GM12873 (cell line): ENCODE data around the gene FAM118B.

Experiments
- CTCF ChIP-seq: IDR thresholded peaks from 2 replicates; pipeline ENCODE4 v1.5.1; 2012; ENCODE audit warnings: low read depth, mild to moderate bottlenecking, moderate library complexity, low read length, control low read depth; ENCODE audit not compliant: insufficient read depth; ENCODE audit errors: missing control alignments

Gene FAM118B

GRCh38 chr11:126265811-126266210, 54.2 kb downstream of the FAM118B start:
- no peak for TF ChIP-seq CTCF

GRCh38 chr11:126267650-126268049, 56.1 kb downstream of the FAM118B start:
- no peak for TF ChIP-seq CTCF

GRCh38 chr11:126268361-126268707, 56.8 kb downstream of the FAM118B start:
- no peak for TF ChIP-seq CTCF

GRCh38 chr11:126268708-126269579, 57.4 kb downstream of the FAM118B start, which contains the start of the genes FOXRED1 and SRPRA:
FOXRED1 (plus strand) TSS chr11:126269154; CDS start chr11:126269207, 53 bp downstream.
SRPRA (minus strand) TSS chr11:126268895; CDS start chr11:126268804, 91 bp downstream.
- no peak for TF ChIP-seq CTCF

GRCh38 chr11:126277322-126277721, 65.7 kb downstream of the FAM118B start:
- no peak for TF ChIP-seq CTCF

GRCh38 chr11:126277780-126278179, 66.2 kb downstream of the FAM118B start:
- no peak for TF ChIP-seq CTCF

- TF ChIP-seq CTCF: no peak
These were observed 67.6 kb downstream of the FAM118B start for GRCh38 chr11:126279191-126279590.
